Fibroblast of upper back skin (primary cell): Measurements from ENCODE around the gene NBEA.
"Not testable (repeated sequence)": the region's sequence is repeated elsewhere in the genome, so short reads cannot be mapped to it uniquely, and the experiment has no call there.

Experiments
- DNase-seq: peaks from one replicate; pipeline ENCODE4 v3.0.0-alpha.2; 2013

NBEA gene

GRCh38 chr13:34964558-34964957, 22.5 kb downstream of the NBEA start:
- DNase-seq: no peak

- no peak for DNase-seq
Measured at GRCh38 chr13:34967851-34968562, 25.9 kb downstream of the NBEA start.

- DNase-seq: not testable (repeated sequence)
Measured at GRCh38 chr13:34969539-34969938, 27.5 kb downstream of the NBEA start.

- DNase-seq: no peak
Measured at GRCh38 chr13:34970961-34971360, 28.9 kb downstream of the NBEA start.

GRCh38 chr13:34971473-34971872, 29.4 kb downstream of the NBEA start:
- DNase-seq: no peak

GRCh38 chr13:34985199-34985598, 43.1 kb downstream of the NBEA start:
- DNase-seq: not testable (repeated sequence)

GRCh38 chr13:34988330-34988791, 46.3 kb downstream of the NBEA start:
- DNase-seq: no peak

- DNase-seq: no peak
Measured at GRCh38 chr13:34990399-34991214, 48.5 kb downstream of the NBEA start.

GRCh38 chr13:34993470-34993869, 51.4 kb downstream of the NBEA start:
- DNase-seq: peak; percentile 19

- DNase-seq: not testable (repeated sequence)
Measured at GRCh38 chr13:35003734-35004133, 61.7 kb downstream of the NBEA start.

- DNase-seq: no peak
Measured at GRCh38 chr13:35005051-35005450, 63.0 kb downstream of the NBEA start.

- no peak for DNase-seq
Measured at GRCh38 chr13:35014606-35015213, 72.6 kb downstream of the NBEA start.

GRCh38 chr13:35016362-35017112, 74.5 kb downstream of the NBEA start:
- no peak for DNase-seq

- no peak for DNase-seq
Measured at GRCh38 chr13:35025314-35025713, 83.2 kb downstream of the NBEA start.

GRCh38 chr13:35028338-35028867, 86.3 kb downstream of the NBEA start:
- no peak for DNase-seq

- DNase-seq: no peak
Measured at GRCh38 chr13:35039012-35039411, 96.9 kb downstream of the NBEA start.

GRCh38 chr13:35046587-35046986, 104.5 kb downstream of the NBEA start:
- no peak for DNase-seq

GRCh38 chr13:35055705-35056104, 113.6 kb downstream of the NBEA start:
- DNase-seq: no peak

GRCh38 chr13:35057858-35058257, 115.8 kb downstream of the NBEA start:
- DNase-seq: no peak

- not testable (repeated sequence) for DNase-seq
Measured at GRCh38 chr13:35058585-35058984, 116.5 kb downstream of the NBEA start.

GRCh38 chr13:35086667-35087066, 144.6 kb downstream of the NBEA start:
- no peak for DNase-seq

GRCh38 chr13:35092251-35092650, 150.2 kb downstream of the NBEA start:
- no peak for DNase-seq

GRCh38 chr13:35092751-35093150, 150.7 kb downstream of the NBEA start:
- no peak for DNase-seq
